Measurements from ENCODE around the gene PEX5L.

PEX5L gene

DNA sequence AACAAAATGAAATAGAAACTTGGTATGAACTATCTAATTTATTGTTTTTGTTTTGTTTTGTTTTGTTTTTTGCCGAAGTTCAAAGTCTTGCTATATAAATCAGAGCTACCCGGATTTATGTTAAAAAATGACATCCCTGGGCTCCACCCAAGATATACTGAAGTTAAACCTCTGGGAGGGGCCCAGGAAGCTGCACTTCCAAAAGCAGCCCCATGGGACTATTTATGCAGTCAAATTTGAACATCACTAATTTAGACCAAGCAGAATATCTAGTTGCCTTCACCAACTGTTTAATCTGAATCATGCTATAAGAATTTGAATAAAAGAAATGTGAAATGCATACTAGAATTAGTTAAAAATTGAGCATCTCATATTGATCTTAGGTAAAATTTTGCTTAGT, 32.2 kb downstream of the PEX5L start:
- no peak for DNase-seq

DNA sequence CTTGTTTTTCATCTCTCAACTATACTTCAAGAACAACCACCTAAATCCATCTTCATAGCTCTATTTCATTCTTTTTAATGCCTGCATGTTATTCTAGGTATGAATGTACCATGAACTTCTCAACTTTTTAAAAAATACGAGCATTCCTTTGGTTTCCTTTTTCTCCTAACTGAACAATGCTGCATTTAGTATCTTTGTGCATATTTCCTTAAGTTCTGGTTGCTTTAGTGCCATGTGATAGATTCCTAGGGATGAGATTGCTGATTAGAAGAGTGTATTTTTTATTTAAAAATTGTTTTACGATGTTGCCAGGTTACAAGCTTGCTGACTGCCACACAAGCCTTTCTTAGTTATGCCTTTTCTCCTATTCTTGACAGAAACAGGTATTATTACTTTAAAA, 34.7 kb downstream of the PEX5L start:
- no peak for DNase-seq

DNA sequence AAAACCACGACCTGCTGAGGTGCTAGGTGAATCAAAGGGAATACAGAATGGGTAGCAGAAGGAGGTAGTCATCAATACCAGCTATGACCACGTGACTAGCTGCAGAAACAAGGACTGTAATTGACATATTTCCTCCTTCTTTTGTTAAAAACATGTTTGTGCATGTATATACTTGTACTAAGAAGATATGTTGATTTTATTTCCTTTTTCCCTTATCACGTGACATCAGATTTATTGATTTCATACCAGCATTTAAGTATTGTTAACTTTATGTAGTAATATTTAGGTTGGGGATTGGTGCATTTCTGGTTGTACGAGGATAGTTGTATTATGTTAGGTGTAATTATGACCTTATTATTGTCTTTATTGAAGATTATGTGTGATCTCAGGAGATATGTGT, 36.2 kb downstream of the PEX5L start:
- no peak for DNase-seq

- DNase-seq = no peak
Observed at GRCh38 chr3:179995406-179995805, 41.3 kb downstream of the PEX5L start.

DNA sequence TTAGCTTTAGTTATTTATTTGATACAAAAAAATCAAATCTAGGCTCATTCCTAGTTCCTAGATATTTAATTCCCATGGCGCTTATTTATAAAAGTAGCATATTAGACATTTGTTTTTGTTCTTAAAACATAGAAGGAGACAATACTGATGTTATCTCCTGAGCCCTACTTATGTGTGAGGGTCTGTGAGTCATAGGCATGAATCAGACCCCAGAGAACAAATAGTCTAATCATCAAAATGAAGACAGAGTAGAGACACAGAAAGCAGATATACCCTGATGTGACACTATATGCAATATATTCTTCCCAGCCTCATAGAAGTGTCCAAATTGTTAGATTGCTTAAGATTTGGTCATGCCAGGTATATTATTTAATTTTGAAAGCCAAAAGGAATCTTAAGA, 44.9 kb downstream of the PEX5L start:
- no peak for DNase-seq

DNA sequence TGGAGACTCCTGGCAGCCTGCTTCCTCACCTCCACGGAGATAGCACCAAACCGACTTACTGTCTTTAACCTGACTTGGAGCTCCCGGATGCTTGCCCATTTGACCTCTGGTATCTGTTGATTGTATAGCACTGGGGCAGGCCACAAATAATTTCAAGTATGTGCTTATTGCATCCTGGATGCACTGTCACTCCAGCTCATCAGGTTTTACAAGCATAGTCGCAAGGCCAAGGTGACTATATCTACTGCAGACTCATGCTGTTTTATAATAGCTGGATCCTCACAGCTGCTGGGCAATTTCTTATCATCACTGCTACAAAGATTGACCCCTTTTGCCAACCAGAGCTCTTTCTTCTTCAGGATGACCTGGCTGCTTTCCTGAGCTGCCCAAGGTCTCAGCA, 45.6 kb downstream of the PEX5L start:
- DNase-seq = no peak

DNA sequence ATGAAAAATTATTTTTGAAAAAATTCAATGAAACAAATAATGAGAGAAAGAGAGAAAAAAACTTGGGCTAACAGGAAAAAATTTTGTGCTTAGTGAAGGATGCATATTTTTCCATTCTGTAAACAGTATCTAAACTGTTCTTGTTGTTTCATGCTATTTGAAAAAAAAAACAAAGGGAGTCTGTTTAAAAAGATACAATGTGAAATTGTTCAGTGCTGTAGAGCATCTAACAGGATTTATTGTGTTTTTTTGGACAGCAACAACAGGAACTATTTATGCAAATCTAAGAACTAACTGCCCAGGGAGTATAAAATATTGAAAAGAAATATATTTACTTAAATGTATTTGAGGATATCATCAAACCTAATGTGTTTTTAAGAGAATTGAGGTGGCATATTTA, 55.1 kb downstream of the PEX5L start:
- DNase-seq = no peak

GRCh38 chr3:179977356-179977755, 59.4 kb downstream of the PEX5L start:
- DNase-seq = no peak

- DNase-seq = no peak
Observed at GRCh38 chr3:179973931-179974361, 62.8 kb downstream of the PEX5L start.

GRCh38 chr3:179972881-179973423, 63.8 kb downstream of the PEX5L start:
- DNase-seq = no peak

DNA sequence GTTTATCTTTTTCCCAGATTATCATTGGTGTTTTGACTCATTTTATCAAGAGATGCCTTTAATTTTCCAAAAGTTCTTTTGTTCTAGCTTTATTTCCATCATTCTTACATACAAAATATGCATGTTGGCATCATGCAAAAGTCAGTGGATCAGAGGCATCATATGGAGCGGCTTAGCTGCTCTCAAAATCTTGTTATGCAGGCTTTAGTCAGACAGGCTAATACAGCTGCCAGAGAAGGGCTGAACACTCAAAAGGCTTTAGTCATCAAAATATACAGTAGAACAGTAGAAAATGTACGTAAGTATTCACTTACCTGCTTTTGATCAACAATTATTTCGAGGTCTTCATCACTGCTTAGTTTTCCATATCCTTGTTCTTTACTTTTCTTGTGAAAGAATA, 65.5 kb downstream of the PEX5L start:
- no peak for DNase-seq

DNA sequence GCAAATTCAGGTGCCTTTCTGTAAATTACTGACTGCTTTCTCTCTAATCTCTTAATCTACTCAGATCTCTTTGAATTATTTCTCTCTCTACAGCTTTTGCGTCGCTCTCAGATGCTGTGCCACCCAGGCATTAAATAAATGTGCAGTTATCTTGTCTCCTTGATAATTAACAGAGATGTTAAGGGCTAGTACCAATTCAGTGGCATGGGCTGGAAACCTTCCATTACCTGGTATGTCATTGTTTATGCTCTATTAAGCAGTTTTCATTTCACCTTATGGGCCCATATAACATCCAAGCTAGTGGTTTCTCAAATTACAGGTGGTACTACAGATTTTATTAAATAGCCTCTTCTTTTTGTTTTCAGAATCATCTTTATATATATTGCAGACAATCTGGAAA, 66.0 kb downstream of the PEX5L start:
- no peak for DNase-seq

DNA sequence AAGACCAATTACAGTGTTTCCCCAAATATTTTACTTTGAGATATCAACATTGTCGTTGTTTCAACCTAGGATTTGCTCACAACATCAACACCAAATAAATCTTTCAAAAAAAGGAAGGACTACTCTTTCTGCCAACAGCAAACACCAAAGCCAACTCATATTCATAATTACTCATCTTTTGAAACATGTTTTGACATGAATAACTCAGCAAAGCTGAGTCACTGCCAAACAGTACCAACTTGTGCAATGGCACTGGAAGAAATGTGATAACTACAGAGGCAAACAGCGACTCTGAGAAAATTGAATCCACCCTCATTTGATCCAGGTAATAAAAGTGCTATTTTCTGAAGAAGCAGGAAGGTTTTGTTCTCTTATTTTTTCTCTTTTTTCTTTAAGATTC, 67.2 kb downstream of the PEX5L start:
- no peak for DNase-seq

GRCh38 chr3:179967622-179968021, 69.1 kb downstream of the PEX5L start:
- DNase-seq = no peak

DNA sequence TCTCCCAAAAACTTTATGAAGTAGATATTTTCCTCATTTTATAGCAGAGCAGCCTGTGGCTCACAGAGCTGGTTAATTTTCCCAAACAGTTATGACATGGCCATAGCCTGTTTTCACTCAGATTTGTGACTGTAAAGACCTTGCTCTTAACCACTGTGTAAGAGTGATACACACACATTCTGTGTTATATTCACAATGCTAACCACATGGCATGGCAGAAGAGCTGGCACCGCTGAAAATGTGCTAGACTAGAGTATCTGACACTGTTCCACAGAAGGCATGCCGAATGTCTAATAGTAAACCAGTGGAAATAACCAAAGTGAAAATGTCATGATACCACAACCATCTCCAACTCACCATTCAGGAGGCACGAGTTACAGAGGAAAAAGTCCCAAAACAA, 71.8 kb downstream of the PEX5L start:
- no peak for DNase-seq

GRCh38 chr3:179962629-179963387, 73.9 kb downstream of the PEX5L start:
- DNase-seq = no peak

DNA sequence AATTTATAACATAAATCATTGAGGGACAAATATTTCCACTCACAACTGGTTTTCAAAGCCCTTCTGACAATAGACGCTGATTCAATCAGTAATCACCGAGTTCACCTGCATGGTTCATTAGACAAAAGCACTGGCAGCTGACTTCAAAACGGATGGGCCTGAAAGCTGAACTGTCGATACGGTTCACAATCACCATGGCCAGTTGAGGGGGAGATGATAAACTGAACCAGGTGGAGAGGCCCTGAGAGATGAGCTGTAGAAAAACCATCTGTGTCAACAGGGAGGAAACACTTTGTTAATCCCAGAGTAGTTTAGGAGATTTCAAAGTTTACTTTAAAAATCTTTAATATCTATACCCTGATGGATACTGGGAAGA, 75.0 kb downstream of the PEX5L start:
- DNase-seq = no peak

GRCh38 chr3:179961071-179961702, 75.5 kb downstream of the PEX5L start:
- no peak for DNase-seq

DNA sequence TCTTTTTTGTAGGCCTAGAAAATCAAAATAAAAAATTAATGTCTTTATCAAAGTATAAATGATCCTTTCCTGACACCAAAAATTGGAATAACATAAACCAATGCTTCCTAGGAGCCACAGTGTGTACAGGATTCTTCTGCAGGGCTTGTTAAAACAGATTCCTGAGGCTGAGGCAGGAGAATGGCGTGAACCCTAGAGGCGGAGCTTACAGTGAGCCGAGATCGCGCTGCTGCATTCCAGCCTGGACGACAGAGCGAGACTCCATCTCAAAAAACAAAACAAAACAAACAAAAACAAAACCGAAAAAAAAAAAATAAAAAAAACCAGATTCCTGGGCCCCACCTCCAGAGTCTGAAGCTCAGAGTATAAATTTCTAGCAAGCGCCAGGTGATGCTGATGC, 78.0 kb downstream of the PEX5L start:
- DNase-seq = no peak

DNA sequence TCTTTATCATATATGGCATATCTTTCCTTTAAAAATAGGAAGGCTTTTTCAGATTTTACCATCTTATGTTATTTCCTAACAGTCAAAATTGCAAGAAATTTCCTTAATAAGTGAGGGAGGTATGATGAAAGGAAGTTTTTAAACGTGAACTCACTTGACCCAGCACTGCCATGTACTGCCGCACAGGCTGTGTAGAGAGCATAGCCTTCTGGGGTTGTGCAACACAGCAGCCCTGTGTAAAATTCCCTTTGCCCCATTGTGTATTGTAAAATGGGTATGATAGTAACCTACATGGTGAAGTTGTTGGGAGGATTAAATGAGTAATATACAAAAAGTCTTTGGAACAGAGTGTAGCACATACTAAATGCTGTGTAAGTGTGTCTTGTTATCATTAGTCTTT, 78.6 kb downstream of the PEX5L start:
- DNase-seq = no peak

GRCh38 chr3:179957264-179957845, 79.4 kb downstream of the PEX5L start:
- DNase-seq = no peak

- no peak for DNase-seq
Observed at GRCh38 chr3:179956416-179956830, 80.3 kb downstream of the PEX5L start.

- DNase-seq = no peak
Observed at GRCh38 chr3:179955809-179956208, 80.9 kb downstream of the PEX5L start.

- DNase-seq = no peak
Observed at GRCh38 chr3:179955286-179955685, 81.5 kb downstream of the PEX5L start.
